Liver (tissue), 3 donors: Measurements from ENCODE around the gene BEST1.

ENCODE experiments used
- EGR1 ChIP-seq, 2 donors: IDR thresholded peaks; 2 replicates each; pipeline ENCODE4 v1.6.1; 2016 to 2018; ENCODE audit warnings: antibody characterized with exemption in 2 of 2, low read depth in 2 of 2
- FOXA1 ChIP-seq: IDR thresholded peaks from 2 replicates; pipeline ENCODE4 v1.6.1; 2016; ENCODE audit warnings: antibody characterized with exemption
- GABPA ChIP-seq, 2 donors: IDR thresholded peaks in 1 of 2; conservative IDR thresholded peaks in 1 of 2; 2 replicates each; pipeline ENCODE4 v1.6.1; 2016; ENCODE audit warnings: antibody characterized with exemption in 2 of 2, mild to moderate bottlenecking in 1 of 2, moderate library complexity in 1 of 2
- HNF4G ChIP-seq: IDR thresholded peaks from 2 replicates; pipeline ENCODE4 v1.6.1; 2016; ENCODE audit warnings: antibody characterized with exemption
- JUND ChIP-seq, 2 donors: IDR thresholded peaks; 2 replicates each; pipeline ENCODE4 v1.6.1; 2016; ENCODE audit warnings: antibody characterized with exemption in 2 of 2
- NR2F2 ChIP-seq: IDR thresholded peaks from 2 replicates; pipeline ENCODE4 v1.6.1; 2016; ENCODE audit warnings: antibody characterized with exemption
- RAD21 ChIP-seq, 2 donors: IDR thresholded peaks; 2 replicates each; pipeline ENCODE4 v1.6.1; 2016; ENCODE audit warnings: antibody characterized with exemption in 2 of 2, mild to moderate bottlenecking in 2 of 2
- SP1 ChIP-seq: IDR thresholded peaks from 2 replicates; pipeline ENCODE4 v1.6.1; 2018; ENCODE audit warnings: antibody characterized with exemption, mild to moderate bottlenecking
- YY1 ChIP-seq: IDR thresholded peaks from 2 replicates; pipeline ENCODE4 v1.6.1; 2016; ENCODE audit warnings: antibody characterized with exemption, mild to moderate bottlenecking
- TF ChIP-seq, protein P1 (sequence below): fragments of 150-350 bp; IDR thresholded peaks from 2 replicates; pipeline ENCODE4 v1.5.1; 2017; ENCODE audit warnings: improper control_type of control experiment, low read depth, low read length; ENCODE audit not compliant: missing input control
- TF ChIP-seq, protein P2 (sequence below): IDR thresholded peaks from 2 replicates; pipeline ENCODE4 v1.6.1; 2016; ENCODE audit warnings: antibody characterized with exemption
- TF ChIP-seq, protein P3 (sequence below): IDR thresholded peaks from 2 replicates; pipeline ENCODE4 v1.6.1; 2016; ENCODE audit warnings: antibody characterized with exemption
- donor health status: healthy.
- donor health status: healthy.

DNA sequence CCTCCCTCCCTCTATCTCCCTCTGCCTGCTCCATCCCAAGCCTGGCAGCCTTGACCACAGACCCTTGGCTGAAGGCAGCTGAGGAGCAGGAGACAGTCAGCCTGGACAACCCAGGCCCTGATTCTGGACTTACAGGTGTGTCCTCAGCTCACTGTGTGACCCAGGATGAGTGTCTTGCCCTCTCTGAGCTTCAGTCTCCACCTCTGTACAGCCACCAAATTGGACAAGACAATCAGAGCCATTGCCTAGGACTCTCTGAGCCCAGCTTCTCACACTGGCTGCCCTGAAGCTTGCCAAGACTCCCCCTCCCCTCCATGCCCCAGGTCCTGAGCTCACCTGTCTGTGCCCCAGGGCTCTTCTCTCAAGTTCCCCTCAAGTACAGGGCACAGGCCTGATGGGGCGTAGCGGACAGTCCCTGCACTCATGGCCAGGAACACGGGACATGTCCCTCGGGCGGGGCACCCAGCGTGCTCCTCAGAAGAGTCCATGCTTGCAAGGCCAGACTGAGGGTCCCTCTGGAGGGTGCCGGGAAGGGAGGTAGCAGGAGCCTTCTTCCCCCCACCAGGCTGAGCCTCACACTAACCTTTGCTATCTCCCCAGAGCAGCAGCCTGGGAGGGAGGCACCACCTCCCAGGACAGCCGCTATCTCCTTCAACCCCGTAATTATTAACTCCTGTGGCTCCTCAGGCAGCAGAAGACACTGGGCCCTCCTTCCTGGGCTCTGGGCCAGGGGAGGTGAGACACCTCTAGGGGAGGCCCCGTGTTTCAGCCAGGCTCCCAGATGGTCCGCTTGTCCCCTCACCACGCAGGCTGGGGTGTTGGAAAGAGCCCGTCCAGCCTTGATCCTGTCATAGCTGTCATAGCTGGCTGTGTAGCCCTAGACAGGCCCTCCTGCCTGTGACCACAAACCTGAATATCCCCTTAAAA lies 30.2 kb upstream of the BEST1 start:
- TF ChIP-seq, protein P1, sequence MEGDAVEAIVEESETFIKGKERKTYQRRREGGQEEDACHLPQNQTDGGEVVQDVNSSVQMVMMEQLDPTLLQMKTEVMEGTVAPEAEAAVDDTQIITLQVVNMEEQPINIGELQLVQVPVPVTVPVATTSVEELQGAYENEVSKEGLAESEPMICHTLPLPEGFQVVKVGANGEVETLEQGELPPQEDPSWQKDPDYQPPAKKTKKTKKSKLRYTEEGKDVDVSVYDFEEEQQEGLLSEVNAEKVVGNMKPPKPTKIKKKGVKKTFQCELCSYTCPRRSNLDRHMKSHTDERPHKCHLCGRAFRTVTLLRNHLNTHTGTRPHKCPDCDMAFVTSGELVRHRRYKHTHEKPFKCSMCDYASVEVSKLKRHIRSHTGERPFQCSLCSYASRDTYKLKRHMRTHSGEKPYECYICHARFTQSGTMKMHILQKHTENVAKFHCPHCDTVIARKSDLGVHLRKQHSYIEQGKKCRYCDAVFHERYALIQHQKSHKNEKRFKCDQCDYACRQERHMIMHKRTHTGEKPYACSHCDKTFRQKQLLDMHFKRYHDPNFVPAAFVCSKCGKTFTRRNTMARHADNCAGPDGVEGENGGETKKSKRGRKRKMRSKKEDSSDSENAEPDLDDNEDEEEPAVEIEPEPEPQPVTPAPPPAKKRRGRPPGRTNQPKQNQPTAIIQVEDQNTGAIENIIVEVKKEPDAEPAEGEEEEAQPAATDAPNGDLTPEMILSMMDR, result no peak
- TF ChIP-seq EGR1 (IDR thresholded peaks at IDR 0.05; ENCODE audit: low read depth in 2 of 2) (no peak), RAD21 (IDR thresholded peaks at IDR 0.05) (no peak), NR2F2 (no peak), JUND (IDR thresholded peaks at IDR 0.05) (no peak), FOXA1 (no peak), GABPA (IDR thresholded peaks at IDR 0.05 in 1 of 2, conservative IDR thresholded peaks at IDR 0.05 in 1 of 2) (no peak), YY1 (no peak), HNF4G (no peak), SP1 (no peak)
- TF ChIP-seq, protein P2, sequence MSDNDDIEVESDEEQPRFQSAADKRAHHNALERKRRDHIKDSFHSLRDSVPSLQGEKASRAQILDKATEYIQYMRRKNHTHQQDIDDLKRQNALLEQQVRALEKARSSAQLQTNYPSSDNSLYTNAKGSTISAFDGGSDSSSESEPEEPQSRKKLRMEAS, result no peak
- TF ChIP-seq, protein P3, sequence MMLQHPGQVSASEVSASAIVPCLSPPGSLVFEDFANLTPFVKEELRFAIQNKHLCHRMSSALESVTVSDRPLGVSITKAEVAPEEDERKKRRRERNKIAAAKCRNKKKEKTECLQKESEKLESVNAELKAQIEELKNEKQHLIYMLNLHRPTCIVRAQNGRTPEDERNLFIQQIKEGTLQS, result no peak
